ENCODE results near the gene TRAF6.
"Not testable (repeated sequence)": the region's sequence is repeated elsewhere in the genome, so short reads cannot be mapped to it uniquely, and the experiment has no call there.

- not testable (repeated sequence) for TF ChIP-seq CTCF (IDR thresholded peaks at IDR 0.05; ENCODE audit: poor library complexity); EZH2 (IDR thresholded peaks at IDR 0.05; ENCODE audit: borderline replicate concordance); EZH2phosphoT487 (IDR thresholded peaks at IDR 0.05; ENCODE audit: low read depth, severe bottlenecking, unreplicated experiment)
Measured at GRCh38 chr11:36511062-36511461, 990 bp upstream of the TRAF6 start.

Measured in hepatocyte (in vitro differentiated cells).